C4-2B (cell line): ENCODE results near the gene TRIO.
A peak's percentile ranks its signal among the peaks of the same experiment; 100 is the strongest.
"Not testable (repeated sequence)": the region's sequence is repeated elsewhere in the genome, so short reads cannot be mapped to it uniquely, and the experiment has no call there.

Experiments used
- H3K27ac ChIP-seq: fragments of 450-650 bp; 2 replicates; pipeline ENCODE4 v1.5.1; 2017
- CTCF ChIP-seq: fragments of 450-650 bp; conservative IDR thresholded peaks from 2 replicates; pipeline ENCODE4 v1.5.1; 2017; ENCODE audit warnings: mild to moderate bottlenecking
- ZFX ChIP-seq: fragments of 450-650 bp; IDR thresholded peaks from 2 replicates; pipeline ENCODE4 v1.6.1; 2017

TRIO gene

DNA sequence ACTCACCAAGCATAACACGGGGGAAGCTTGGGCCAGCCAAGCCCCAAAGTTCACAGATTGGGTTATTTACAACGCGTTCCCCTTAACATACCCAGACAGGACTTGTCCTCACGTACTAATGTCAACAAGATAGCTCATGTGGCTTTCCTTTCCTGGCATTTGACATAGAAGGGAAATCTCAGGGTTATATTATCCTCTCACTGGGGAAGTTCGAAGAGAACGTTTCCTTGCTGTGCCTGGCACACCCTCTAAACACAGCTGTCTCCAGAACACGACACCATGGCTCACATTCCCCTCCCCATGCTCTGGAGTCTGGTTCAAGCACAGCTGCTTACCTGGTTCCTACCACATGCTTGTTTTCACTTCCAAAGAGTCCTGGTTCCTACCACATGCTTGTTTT is 391.6 kb downstream of the TRIO start:
- H3K27ac ChIP-seq: peak overlapping the region; percentile 38
- TF ChIP-seq CTCF (no peak), ZFX (no peak)

DNA sequence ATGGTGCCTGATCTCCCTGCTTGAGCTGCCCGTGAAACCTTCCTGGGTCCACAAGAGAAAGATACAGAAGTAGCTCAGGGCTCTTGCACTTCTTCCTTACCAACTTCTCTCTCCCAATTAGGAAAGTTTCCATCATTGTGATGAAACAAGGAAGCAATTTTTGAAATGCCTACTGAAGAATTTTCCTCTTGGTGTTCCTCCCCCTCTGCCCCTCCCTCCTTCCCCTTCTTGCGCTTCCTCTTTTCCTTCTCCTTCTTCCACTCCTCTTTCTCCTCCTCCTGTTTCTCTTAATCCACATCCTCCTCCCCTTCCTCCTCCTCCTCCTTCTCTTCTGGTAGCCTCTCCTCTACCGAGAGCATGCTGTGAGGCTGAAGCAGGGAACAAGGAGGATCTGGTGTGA is 402.2 kb downstream of the TRIO start:
- H3K27ac ChIP-seq: no peak overlapping the region
- no peak for TF ChIP-seq ZFX
- TF ChIP-seq CTCF: no peak

- TF ChIP-seq CTCF (no peak), ZFX (no peak)
- no peak overlapping the region for H3K27ac ChIP-seq
Observed at GRCh38 chr5:14545862-14546261, 402.7 kb downstream of the TRIO start.

DNA sequence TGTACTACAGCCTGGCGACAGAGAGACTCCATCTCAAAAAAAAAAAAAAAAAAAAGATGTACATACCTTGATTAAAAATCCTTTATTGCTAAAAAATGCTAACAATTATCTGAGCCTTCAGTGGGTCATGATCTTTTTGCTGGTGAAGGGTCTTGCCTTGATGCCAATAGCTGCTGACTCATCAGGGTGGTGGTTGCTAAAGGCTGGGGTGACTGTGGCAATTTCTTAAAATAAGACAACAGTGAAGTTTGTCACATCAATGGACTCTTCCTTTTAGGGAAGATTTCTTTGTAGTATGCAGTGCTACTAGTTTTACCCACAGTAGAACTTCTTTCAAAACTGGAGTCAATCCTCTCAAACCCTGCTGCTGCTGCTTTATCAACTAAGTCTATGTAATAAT is 404.5 kb downstream of the TRIO start:
- no peak for TF ChIP-seq CTCF
- TF ChIP-seq ZFX: no peak
- H3K27ac ChIP-seq: no peak overlapping the region

DNA sequence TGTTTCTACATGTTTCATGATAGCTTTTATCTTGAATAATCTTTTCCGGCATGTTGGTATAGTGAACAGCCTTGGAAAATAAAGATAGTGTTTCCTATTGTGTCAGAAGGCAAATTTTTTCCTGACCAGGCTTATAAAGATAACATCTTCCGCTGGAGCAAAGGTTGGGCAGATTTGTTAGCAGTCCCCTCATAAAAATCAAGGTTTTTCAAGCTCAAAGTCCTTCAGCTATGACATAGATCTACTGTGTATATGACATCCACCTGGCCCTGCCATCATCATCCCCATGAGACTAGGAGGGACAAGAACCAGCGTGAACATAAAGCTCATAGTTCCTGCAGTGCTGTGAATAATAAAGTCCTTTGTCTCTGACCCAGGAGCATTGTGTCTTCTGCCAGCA is 408.1 kb downstream of the TRIO start:
- H3K27ac ChIP-seq: no peak overlapping the region
- TF ChIP-seq CTCF: no peak
- TF ChIP-seq ZFX: no peak

- H3K27ac ChIP-seq: no peak overlapping the region
- TF ChIP-seq CTCF: no peak
- TF ChIP-seq ZFX: no peak
Observed at GRCh38 chr5:14552017-14552416, 408.9 kb downstream of the TRIO start.

GRCh38 chr5:14554288-14554687 is 411.1 kb downstream of the TRIO start:
- H3K27ac ChIP-seq: not testable (repeated sequence)

DNA sequence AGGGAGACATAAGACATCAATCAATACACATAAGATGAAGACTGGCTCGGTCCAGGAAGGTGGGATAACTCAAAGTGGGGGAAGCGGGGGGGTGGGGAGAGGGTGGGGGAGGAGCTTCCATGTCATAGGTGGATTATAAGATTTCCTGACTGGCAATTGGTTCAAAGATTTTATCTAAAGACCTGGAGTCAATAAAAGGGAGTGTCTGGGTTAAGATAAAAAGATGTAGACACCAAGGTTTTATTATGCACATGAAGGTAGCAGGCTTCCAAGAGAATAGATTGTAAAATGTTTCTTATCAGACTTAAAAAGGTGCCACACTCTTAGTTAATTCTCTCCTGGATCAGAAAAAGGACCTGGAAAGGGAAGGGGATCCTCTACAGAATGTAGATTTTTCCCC is 412.9 kb downstream of the TRIO start:
- no peak overlapping the region for H3K27ac ChIP-seq
- TF ChIP-seq ZFX (no peak), CTCF (no peak)
